RKO (cell line): ENCODE measurements around the gene SEMA4D.
A peak's percentile ranks its signal among the peaks of the same experiment; 100 is the strongest.

Experiments used
- DNase-seq: peaks from one replicate; pipeline ENCODE4 v3.0.0-alpha.2; 2016; ENCODE audit warnings: low spot score

Gene SEMA4D

GRCh38 chr9:89428901-89429890 lies 68.7 kb downstream of the SEMA4D start:
- no peak for DNase-seq

GRCh38 chr9:89428222-89428761 lies 69.6 kb downstream of the SEMA4D start:
- no peak for DNase-seq

GRCh38 chr9:89427621-89428221 lies 70.2 kb downstream of the SEMA4D start:
- DNase-seq, result peak; percentile 59

GRCh38 chr9:89426384-89426961 lies 71.4 kb downstream of the SEMA4D start:
- DNase-seq, result no peak

GRCh38 chr9:89425921-89426383 lies 72.0 kb downstream of the SEMA4D start:
- DNase-seq, result no peak

- no peak for DNase-seq
Measured at GRCh38 chr9:89425024-89425805, 72.7 kb downstream of the SEMA4D start.

- DNase-seq, result no peak
Measured at GRCh38 chr9:89422151-89422975, 75.5 kb downstream of the SEMA4D start.

- DNase-seq, result no peak
Measured at GRCh38 chr9:89421595-89421994, 76.3 kb downstream of the SEMA4D start.

- no peak for DNase-seq
Measured at GRCh38 chr9:89420397-89421178, 77.3 kb downstream of the SEMA4D start.

GRCh38 chr9:89419978-89420394 lies 77.9 kb downstream of the SEMA4D start:
- DNase-seq, result no peak

- DNase-seq, result no peak
Measured at GRCh38 chr9:89418882-89419640, 78.9 kb downstream of the SEMA4D start.

- no peak for DNase-seq
Measured at GRCh38 chr9:89418474-89418845, 79.5 kb downstream of the SEMA4D start.

- DNase-seq, result no peak
Measured at GRCh38 chr9:89417832-89418473, 80.0 kb downstream of the SEMA4D start.

GRCh38 chr9:89414670-89415324 lies 83.1 kb downstream of the SEMA4D start:
- DNase-seq, result no peak

GRCh38 chr9:89413963-89414638 lies 83.8 kb downstream of the SEMA4D start:
- no peak for DNase-seq

GRCh38 chr9:89412951-89413350 lies 85.0 kb downstream of the SEMA4D start:
- no peak for DNase-seq

- DNase-seq, result no peak
Measured at GRCh38 chr9:89412541-89412940, 85.4 kb downstream of the SEMA4D start.

- no peak for DNase-seq
Measured at GRCh38 chr9:89411759-89412158, 86.2 kb downstream of the SEMA4D start.
